Thyroid gland (tissue), 4 donors: Measurements from ENCODE around the gene FAM78A.

Experiments
- POLR2A ChIP-seq, 2 donors: fragments of 450-650 bp; IDR thresholded peaks; one replicate each; pipeline ENCODE4 v1.6.1; 2017; ENCODE audit warnings: antibody characterized with exemption in 2 of 2, mild to moderate bottlenecking in 2 of 2, moderate library complexity in 1 of 2
- TF ChIP-seq, protein P1 (sequence below), 6 experiments: fragments of 200-600 bp in 3 of 6; fragments of 450-650 bp in 3 of 6; sonication (generic) in 3 of 6; IDR thresholded peaks; one replicate each; pipeline ENCODE4 v1.5.1; 2016 to 2019; ENCODE audit warnings: antibody characterized with exemption in 6 of 6, mild to moderate bottlenecking in 2 of 6, inconsistent platforms in 1 of 6, moderate library complexity in 1 of 6

DNA sequence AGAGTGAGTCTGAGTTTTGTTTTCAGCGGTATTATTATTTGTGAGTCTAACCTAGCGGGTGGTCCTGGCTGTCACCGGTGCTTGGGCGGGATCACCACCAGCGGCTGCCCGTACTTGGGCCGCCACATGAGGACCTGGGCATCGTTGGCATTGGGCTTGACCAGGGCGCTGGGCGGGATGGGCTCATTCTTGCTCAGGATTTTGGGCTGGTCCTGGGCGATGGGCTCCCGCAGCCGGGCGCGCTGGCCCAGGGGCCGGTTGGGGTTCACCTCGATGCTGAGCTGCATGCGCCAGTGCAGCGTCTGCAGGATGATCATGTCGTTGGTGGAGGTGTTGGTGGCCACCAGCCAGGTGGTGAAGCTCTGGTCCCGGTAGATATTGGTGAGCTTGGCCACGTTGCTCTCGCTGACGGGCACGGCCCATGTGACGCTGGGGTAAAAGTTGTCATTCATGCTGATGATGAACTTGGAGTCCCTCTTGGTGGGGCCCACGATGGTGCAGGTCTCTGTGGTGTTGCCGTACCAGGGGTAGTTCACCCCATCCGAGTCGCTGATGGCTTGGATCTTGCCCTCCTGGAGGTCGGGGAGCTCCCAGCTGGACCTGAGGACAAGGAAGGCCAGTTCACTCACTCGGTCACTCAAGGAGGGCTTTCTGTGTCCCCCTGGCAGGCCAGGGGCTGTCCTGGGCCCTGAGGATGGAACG lies 15.4 kb downstream of the FAM78A start:
- TF ChIP-seq, protein P1, sequence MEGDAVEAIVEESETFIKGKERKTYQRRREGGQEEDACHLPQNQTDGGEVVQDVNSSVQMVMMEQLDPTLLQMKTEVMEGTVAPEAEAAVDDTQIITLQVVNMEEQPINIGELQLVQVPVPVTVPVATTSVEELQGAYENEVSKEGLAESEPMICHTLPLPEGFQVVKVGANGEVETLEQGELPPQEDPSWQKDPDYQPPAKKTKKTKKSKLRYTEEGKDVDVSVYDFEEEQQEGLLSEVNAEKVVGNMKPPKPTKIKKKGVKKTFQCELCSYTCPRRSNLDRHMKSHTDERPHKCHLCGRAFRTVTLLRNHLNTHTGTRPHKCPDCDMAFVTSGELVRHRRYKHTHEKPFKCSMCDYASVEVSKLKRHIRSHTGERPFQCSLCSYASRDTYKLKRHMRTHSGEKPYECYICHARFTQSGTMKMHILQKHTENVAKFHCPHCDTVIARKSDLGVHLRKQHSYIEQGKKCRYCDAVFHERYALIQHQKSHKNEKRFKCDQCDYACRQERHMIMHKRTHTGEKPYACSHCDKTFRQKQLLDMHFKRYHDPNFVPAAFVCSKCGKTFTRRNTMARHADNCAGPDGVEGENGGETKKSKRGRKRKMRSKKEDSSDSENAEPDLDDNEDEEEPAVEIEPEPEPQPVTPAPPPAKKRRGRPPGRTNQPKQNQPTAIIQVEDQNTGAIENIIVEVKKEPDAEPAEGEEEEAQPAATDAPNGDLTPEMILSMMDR (IDR thresholded peaks at IDR 0.05) = no peak
- TF ChIP-seq POLR2A (IDR thresholded peaks at IDR 0.05) = no peak
